Measurements from ENCODE around the gene FOXJ3. TPM values are rescaled to one million over a fixed set of nuclear protein-coding genes. Genes with fewer than 3 reads are reported as not detected.

The FOXJ3 gene
- total RNA-seq, 1 donor from 2014 or later, result 50.1 TPM

GRCh38 chr1:42172381-42173133 lies 162.5 kb downstream of the FOXJ3 start:
- intact Hi-C loops (cut with micrococcal nuclease), result loop anchor here (1.0 to 10.0 kb wide), 5 partner anchors 25 to 656 kb away; partner anchors contain the start of genes FOXJ3, PPCS and ZMYND12
- H3K27me3 Mint-ChIP-seq (ENCODE audit: insufficient read depth), result no peaks in the 10 kb centered on the region
- H3K9me3 Mint-ChIP-seq, result no peaks in the 10 kb centered on the region
- no peak for DNase-seq (ENCODE audit: low spot score)
- H3K36me3 Mint-ChIP-seq (ENCODE audit: low read depth), result peaks cover 3% of the 10 kb centered on the region
- H3K4me1 Mint-ChIP-seq (ENCODE audit: low read depth), result no peaks in the 10 kb centered on the region
- no peak overlapping the region for H3K27ac Mint-ChIP-seq
- H3K4me3 Mint-ChIP-seq, result no peak overlapping the region

DNA sequence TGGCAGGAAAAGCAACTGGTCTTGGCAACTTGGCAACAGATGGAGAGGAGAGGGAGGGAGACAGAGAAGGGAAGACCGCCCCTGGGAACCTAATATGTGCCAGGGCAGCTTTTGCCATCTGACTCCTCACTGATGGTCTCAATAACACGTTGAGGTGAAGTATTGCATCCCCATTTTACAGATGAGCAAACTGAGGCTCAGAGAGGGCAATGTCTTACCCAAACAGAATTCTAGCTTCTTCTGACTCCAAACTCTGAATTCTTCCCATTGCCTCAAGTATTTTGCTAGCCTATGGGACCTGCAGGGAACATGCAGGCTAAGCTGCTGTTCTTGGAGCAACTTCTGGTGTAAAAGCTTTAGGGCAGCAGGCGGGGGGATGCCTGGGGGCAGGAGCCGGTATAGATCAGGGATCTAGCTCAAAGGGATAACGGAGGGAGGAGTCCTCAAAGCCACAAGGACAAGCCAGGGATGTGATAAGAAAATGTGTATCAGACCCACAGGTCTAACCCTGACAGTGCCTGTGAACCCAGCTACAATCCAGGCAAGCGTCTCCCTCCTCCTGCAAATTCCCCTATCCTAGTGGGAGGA lies 163.3 kb downstream of the FOXJ3 start:
- Mint-ChIP-seq H3K4me3 (no peak overlapping the region), H3K4me1 (ENCODE audit: low read depth) (no peaks in the 10 kb centered on the region), H3K36me3 (ENCODE audit: low read depth) (peaks cover under 1% of the 10 kb centered on the region), H3K9me3 (no peaks in the 10 kb centered on the region), H3K27me3 (ENCODE audit: insufficient read depth) (no peaks in the 10 kb centered on the region), H3K27ac (no peak overlapping the region)
- intact Hi-C loops (cut with micrococcal nuclease), result loop anchor here (2.0 to 10.0 kb wide), 2 partner anchors 163 to 283 kb away; partner anchors contain the start of genes FOXJ3, PPCS and ZMYND12
- no peak for DNase-seq (ENCODE audit: low spot score)

DNA sequence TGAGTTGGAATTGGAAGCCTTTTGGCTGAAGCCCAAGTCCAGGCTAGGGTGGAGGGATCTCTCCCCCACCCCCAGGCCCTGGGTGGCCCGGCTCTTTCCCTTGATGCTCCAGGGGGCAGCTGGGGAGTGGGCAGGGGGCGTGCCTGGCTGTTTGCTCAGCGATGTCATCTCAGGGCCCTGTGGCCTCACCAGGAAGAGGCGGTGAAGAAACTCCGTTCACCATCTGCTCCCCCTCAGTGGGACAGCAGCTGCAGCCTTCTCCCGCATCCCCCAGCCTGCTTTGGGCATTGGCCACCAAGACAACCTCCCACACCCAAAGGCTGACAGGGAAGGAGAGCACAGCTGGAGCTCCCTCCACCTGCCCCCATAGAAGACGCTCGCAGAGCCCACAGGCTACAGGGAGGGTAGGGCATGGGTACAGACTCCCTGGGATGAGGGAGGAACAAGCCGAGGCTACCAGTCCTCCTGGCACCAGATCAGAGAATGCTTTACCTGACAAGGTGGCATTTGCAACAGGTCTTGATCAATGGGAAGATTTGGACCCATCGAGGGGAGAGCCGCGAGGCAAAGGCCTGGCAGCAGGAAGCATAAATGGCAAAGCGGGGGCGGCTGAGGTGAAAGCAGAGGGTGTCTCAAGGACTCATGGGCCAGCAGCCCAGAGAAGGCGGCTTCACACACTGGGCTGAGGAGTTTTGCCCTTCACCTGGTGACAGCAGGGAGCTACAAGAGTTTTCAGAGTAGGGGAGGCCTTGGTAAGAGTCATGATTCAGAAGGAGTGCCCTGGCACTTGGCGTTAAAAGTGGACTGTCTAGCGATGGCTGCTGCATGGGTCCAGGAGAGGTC lies 164.0 kb downstream of the FOXJ3 start:
- no peak for DNase-seq (ENCODE audit: low spot score)
- H3K9me3 Mint-ChIP-seq, result no peaks in the 10 kb centered on the region
- no peaks in the 10 kb centered on the region for H3K36me3 Mint-ChIP-seq (ENCODE audit: low read depth)
- no peaks in the 10 kb centered on the region for H3K4me1 Mint-ChIP-seq (ENCODE audit: low read depth)
- no peak overlapping the region for H3K4me3 Mint-ChIP-seq
- H3K27ac Mint-ChIP-seq, result no peak overlapping the region
- H3K27me3 Mint-ChIP-seq (ENCODE audit: insufficient read depth), result no peaks in the 10 kb centered on the region
- intact Hi-C loops (cut with micrococcal nuclease), result loop anchor here (10.0 kb wide), 1 partner anchor 284 kb away; the partner anchor contains the start of genes PPCS and ZMYND12

DNA sequence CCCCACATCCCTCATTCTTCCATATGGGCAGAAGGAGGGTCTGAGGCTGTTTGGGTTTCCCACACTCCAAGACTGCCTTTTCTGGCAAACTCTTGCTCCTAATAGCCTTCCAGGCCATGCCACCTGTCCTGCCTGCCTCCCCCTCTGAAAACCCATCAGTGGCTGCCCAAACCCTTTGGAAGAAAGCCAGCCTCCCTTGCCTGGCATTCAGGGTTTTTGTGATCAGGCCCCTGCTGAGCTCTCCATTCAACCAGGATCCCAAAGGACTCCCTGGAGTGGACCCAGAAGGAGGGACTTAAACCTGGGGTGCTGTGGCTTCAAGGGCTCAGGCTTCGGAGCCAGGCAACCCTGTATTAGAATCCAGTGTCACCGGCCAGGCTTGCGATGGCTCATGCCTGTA lies 166.3 kb downstream of the FOXJ3 start:
- Mint-ChIP-seq H3K4me1 (ENCODE audit: low read depth) (no peaks in the 10 kb centered on the region), H3K27me3 (ENCODE audit: insufficient read depth) (no peaks in the 10 kb centered on the region), H3K27ac (peak overlapping the region; percentile 31), H3K4me3 (no peak overlapping the region), H3K9me3 (no peaks in the 10 kb centered on the region), H3K36me3 (ENCODE audit: low read depth) (no peaks in the 10 kb centered on the region)
- DNase-seq (ENCODE audit: low spot score), result no peak
- intact Hi-C loops (cut with micrococcal nuclease), result no loop called here

DNA sequence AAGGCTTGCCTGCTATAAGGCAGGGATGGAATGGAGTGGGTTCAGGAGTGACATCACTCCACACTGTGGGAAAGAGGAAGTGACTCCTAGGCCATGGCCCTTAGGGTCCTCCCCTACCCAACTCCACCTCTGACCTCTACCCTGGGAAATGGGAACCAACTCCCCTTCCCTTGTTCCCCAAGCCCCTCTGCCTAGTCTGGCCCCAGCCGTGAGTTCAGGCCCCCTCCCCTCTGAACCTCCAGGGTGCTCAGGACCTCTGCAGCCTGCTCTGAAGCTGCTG lies 166.7 kb downstream of the FOXJ3 start:
- no peak for DNase-seq (ENCODE audit: low spot score)
- Mint-ChIP-seq H3K27me3 (ENCODE audit: insufficient read depth) (no peaks in the 10 kb centered on the region), H3K9me3 (no peaks in the 10 kb centered on the region), H3K4me1 (ENCODE audit: low read depth) (no peaks in the 10 kb centered on the region), H3K36me3 (ENCODE audit: low read depth) (no peaks in the 10 kb centered on the region), H3K4me3 (no peak overlapping the region), H3K27ac (no peak overlapping the region)
- intact Hi-C loops (cut with micrococcal nuclease), result no loop called here

DNA sequence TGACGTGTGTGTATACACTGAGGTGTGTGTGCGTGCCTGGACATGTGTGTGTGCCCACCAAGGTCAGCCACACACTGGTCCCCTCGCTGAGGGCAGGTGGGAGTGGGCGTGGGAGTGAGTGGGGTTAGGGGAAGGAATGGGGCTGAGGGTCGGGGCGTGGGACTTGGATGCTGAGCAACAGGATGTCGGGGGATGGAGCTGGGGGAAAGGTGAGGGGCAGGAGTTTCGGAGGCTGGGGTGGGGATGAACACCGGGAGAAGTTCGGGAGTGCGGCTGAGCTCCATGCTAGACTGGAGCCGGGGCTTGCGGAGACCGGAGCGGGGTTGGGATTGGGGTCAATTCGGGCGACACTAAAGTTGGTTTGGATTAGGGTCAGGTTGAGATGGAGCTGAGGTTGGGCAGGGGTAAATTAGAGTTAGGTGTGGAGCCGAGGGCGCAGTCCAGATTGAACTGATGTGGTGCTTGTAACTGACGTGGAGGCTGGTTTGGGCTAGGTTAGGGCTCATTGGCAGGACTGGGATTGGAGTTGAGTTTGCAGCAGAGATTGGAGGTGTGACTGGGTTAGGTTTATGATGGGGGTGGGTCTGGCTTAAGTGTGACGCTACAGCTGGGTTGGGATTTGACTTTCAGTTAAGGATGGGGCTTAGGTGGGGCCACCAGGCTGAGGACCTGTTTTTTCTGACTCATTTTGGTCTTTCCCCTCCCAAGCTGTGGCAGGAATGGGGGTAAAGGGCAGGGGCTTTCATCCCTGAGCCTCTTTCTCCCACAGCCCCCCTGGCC lies 167.2 kb downstream of the FOXJ3 start:
- intact Hi-C loops (cut with micrococcal nuclease), result no loop called here
- H3K4me3 Mint-ChIP-seq, result no peak overlapping the region
- no peaks in the 10 kb centered on the region for H3K9me3 Mint-ChIP-seq
- H3K27ac Mint-ChIP-seq, result no peak overlapping the region
- H3K27me3 Mint-ChIP-seq (ENCODE audit: insufficient read depth), result no peaks in the 10 kb centered on the region
- no peaks in the 10 kb centered on the region for H3K4me1 Mint-ChIP-seq (ENCODE audit: low read depth)
- DNase-seq (ENCODE audit: low spot score), result no peak
- no peaks in the 10 kb centered on the region for H3K36me3 Mint-ChIP-seq (ENCODE audit: low read depth)

GRCh38 chr1:42165511-42166210 lies 169.4 kb downstream of the FOXJ3 start:
- Mint-ChIP-seq H3K27me3 (ENCODE audit: insufficient read depth) (peaks cover 2% of the 10 kb centered on the region), H3K27ac (no peak overlapping the region), H3K36me3 (ENCODE audit: low read depth) (peaks cover 5% of the 10 kb centered on the region), H3K9me3 (peaks cover 16% of the 10 kb centered on the region), H3K4me1 (ENCODE audit: low read depth) (no peaks in the 10 kb centered on the region), H3K4me3 (no peak overlapping the region)
- no peak for DNase-seq (ENCODE audit: low spot score)
- intact Hi-C loops (cut with micrococcal nuclease), result no loop called here

DNA sequence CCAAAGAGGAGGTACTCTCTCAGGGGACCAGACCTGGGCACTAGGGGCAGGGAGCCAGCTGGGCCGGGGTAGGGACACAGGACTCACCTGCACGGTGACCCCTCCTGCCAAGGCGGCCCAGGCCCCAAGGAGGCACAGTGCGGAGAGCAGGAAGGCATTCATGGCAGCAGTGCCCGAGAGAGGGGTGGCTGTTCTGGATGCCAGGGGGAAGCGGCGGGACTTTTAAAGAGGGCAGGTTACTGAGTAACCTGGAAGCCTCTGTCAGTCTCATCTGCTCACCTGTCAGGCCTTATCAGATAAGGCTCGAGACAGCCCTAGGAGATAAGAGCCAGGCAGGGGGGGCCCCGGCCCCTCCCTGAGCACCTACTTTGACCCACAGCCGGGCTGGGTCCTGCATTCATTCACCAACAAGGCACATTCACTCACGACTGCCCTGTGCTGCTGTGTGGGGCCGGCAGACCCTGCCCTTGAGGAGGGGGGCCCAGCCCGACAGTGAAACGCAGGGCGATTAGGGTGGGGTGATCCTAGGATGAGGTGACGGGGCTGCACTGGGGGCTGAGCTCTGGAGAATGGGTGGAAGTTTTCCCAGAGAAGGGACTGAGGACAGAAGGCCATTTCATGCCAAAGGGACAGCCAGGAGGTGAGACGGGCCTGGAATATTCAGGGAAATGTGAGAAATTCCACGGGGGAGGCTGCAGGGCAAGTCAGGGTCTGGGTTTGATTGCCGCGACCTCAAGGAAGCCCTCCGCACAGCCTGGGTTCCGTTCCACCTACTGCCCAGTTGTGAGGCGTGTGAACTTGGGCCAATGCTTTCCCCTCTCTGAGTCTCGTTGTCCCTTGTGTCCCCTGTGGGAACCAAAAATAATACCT lies 170.2 kb downstream of the FOXJ3 start, which contains the start of gene GUCA2A:
Gene GUCA2A (minus strand): TSS at position 195 of the 870 bp plus-strand sequence. CDS start 33 bp downstream, at position 162.
- no peak for DNase-seq (ENCODE audit: low spot score)
- H3K27ac Mint-ChIP-seq, result no peak within 1 kb of the TSS
- peaks cover 6% of the 10 kb centered on the region for H3K36me3 Mint-ChIP-seq (ENCODE audit: low read depth)
- H3K4me1 Mint-ChIP-seq (ENCODE audit: low read depth), result no peaks in the 10 kb centered on the region
- intact Hi-C loops (cut with micrococcal nuclease), result no loop called here
- no peak within 1 kb of the TSS for H3K4me3 Mint-ChIP-seq
- H3K27me3 Mint-ChIP-seq (ENCODE audit: insufficient read depth), result peaks cover 2% of the 10 kb centered on the region
- H3K9me3 Mint-ChIP-seq, result peaks cover 25% of the 10 kb centered on the region

DNA sequence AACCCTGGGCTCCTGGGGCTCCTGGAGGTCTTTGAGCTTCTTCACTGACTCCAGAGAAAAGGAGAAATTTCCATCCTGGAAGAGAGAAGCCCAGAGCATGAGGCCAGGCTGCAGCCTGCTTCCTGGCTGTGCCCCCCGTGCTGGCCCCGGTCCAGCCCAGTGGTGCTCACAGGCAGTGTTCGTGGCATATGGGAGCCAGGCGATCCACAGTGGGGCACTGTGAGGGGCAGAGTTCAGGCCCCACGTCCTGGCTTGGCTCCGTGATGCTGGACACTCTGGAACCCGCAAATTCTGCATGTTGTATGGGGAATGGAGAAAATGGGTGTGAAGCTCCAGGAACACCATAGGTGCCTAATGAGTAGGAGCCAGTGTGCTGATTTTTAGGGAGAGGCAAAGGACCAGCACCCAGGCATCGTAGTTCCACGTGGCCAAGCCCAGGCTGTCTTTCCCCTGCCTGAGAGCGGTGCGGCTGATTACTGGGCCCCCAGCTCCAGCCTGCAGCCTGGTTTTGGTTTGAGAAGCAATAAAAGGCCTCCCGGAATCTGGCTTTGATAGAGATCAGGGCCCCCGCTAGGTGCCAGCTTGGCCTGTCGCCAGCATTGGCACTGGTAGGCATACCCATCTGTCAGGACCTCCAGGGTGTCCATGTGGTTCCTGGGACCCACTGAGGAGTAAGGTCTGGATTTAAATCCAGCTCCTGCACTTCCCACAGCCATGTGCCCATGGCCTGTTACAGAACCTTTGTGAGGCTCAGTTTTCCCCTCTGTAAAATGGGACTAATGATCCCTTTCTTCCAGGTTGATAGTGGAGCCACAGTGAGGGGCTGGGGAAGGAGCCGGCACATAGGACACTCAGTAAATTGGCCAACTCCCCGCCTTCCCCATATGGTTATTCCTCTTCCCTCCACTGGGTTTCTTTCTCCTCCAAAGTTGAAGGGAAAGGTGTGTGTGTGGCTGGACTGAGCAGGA lies 171.2 kb downstream of the FOXJ3 start:
- no peak overlapping the region for H3K4me3 Mint-ChIP-seq
- DNase-seq (ENCODE audit: low spot score), result no peak
- intact Hi-C loops (cut with micrococcal nuclease), result no loop called here

GRCh38 chr1:42163114-42163513 lies 171.9 kb downstream of the FOXJ3 start:
- peaks cover 6% of the 10 kb centered on the region for H3K36me3 Mint-ChIP-seq (ENCODE audit: low read depth)
- intact Hi-C loops (cut with micrococcal nuclease), result no loop called here
- H3K27ac Mint-ChIP-seq, result no peak overlapping the region

More for the DNA sequence above, 171.2 kb downstream of the FOXJ3 start:
- Mint-ChIP-seq H3K36me3 (ENCODE audit: low read depth) (peaks cover 6% of the 10 kb centered on the region), H3K9me3 (peaks cover 30% of the 10 kb centered on the region), H3K27me3 (ENCODE audit: insufficient read depth) (peaks cover 9% of the 10 kb centered on the region), H3K27ac (no peak overlapping the region), H3K4me1 (ENCODE audit: low read depth) (no peaks in the 10 kb centered on the region)

More at GRCh38 chr1:42163114-42163513, 171.9 kb downstream of the FOXJ3 start:
- Mint-ChIP-seq H3K4me3 (no peak overlapping the region), H3K9me3 (peaks cover 30% of the 10 kb centered on the region), H3K4me1 (ENCODE audit: low read depth) (peaks cover under 1% of the 10 kb centered on the region), H3K27me3 (ENCODE audit: insufficient read depth) (peaks cover 9% of the 10 kb centered on the region)
- no peak for DNase-seq (ENCODE audit: low spot score)
